ENCODE measurements around the gene OR51G1. TPM values are rescaled to one million over a fixed set of nuclear protein-coding genes. Genes with fewer than 3 reads are reported as not detected.

Gene OR51G1
- total RNA-seq, 4 donors from 2014 or later = not detected

GRCh38 chr11:4903484-4903883 lies 20.7 kb downstream of the OR51G1 start, which contains the start of gene OR51A7:
Gene OR51A7 (plus strand): TSS chr11:4903783. CDS start chr11:4907370, 3,587 bp downstream.
- H3K4me1 ChIP-seq = no peaks in the 10 kb centered on the region
- H3K9me3 ChIP-seq = no peaks in the 10 kb centered on the region
- in situ Hi-C loops (cut with MboI; ENCODE audit: low pct_ligation_motif_present in 1 of 4, low pct_unique_long_range_greater_than_20kb in 1 of 4, low sequenced_read_pairs in 3 of 4) (loop anchor here in 1 of 4 donors (25.0 kb wide), 1 partner anchor 109 kb away; no protein-coding TSS in a partner anchor), intact Hi-C loops (cut with DNase I; ENCODE audit: low total_unique reads) (no loop called here)
- H3K27me3 ChIP-seq = no peaks in the 10 kb centered on the region
- no peak within 1 kb of the TSS for H3K27ac ChIP-seq
- no peak within 1 kb of the TSS for H3K4me3 ChIP-seq
- TF ChIP-seq EP300 (IDR thresholded peaks at IDR 0.05; ENCODE audit: low read depth) (no peak), POLR2A (IDR thresholded peaks at IDR 0.05) (no peak), POLR2AphosphoS5 (IDR thresholded peaks at IDR 0.05) (no peak), CTCF (IDR thresholded peaks at IDR 0.05) (no peak)
- no peaks in the 10 kb centered on the region for H3K36me3 ChIP-seq
- DNase-seq = no peak

GRCh38 chr11:4891996-4892640 lies 32.0 kb downstream of the OR51G1 start:
- TF ChIP-seq EP300 (IDR thresholded peaks at IDR 0.05; ENCODE audit: low read depth) (no peak), CTCF (IDR thresholded peaks at IDR 0.05) (peak in 2 of 5 experiments; percentile 10)
- Histone ChIP-seq H3K4me1 (no peaks in the 10 kb centered on the region), H3K9me3 (no peaks in the 10 kb centered on the region), H3K36me3 (no peaks in the 10 kb centered on the region), H3K27ac (no peak overlapping the region), H3K27me3 (no peaks in the 10 kb centered on the region), H3K4me3 (no peak overlapping the region)
- 82 to 100% methylated on average over 1 of the region's 1 CpG for WGBS, 2 donors (ENCODE audit: low coverage in 1 of 2)
- in situ Hi-C loops (cut with MboI; ENCODE audit: low pct_ligation_motif_present in 1 of 4, low pct_unique_long_range_greater_than_20kb in 1 of 4, low sequenced_read_pairs in 3 of 4) (no loop called here), intact Hi-C loops (cut with DNase I; ENCODE audit: low total_unique reads) (no loop called here)
- no peak for DNase-seq

GRCh38 chr11:4890279-4890678 lies 33.9 kb downstream of the OR51G1 start:
- Histone ChIP-seq H3K9me3 (no peaks in the 10 kb centered on the region), H3K4me1 (no peaks in the 10 kb centered on the region), H3K27me3 (no peaks in the 10 kb centered on the region), H3K36me3 (no peaks in the 10 kb centered on the region), H3K4me3 (no peak overlapping the region), H3K27ac (no peak overlapping the region)
- WGBS, 2 donors (ENCODE audit: low coverage in 1 of 2) = 85 to 94% methylated on average over 2 of the region's 2 CpGs
- DNase-seq = no peak
- in situ Hi-C loops (cut with MboI; ENCODE audit: low pct_ligation_motif_present in 1 of 4, low pct_unique_long_range_greater_than_20kb in 1 of 4, low sequenced_read_pairs in 3 of 4) (no loop called here), intact Hi-C loops (cut with DNase I; ENCODE audit: low total_unique reads) (no loop called here)
- TF ChIP-seq CTCF (IDR thresholded peaks at IDR 0.05) (no peak), POLR2AphosphoS5 (IDR thresholded peaks at IDR 0.05) (no peak), EP300 (IDR thresholded peaks at IDR 0.05; ENCODE audit: low read depth) (no peak), POLR2A (IDR thresholded peaks at IDR 0.05) (no peak)

- DNase-seq = no peak
- in situ Hi-C loops (cut with MboI; ENCODE audit: low pct_ligation_motif_present in 1 of 4, low pct_unique_long_range_greater_than_20kb in 1 of 4, low sequenced_read_pairs in 3 of 4) (no loop called here), intact Hi-C loops (cut with DNase I; ENCODE audit: low total_unique reads) (no loop called here)
- H3K27ac ChIP-seq = no peak overlapping the region
- H3K9me3 ChIP-seq = no peaks in the 10 kb centered on the region
- H3K4me3 ChIP-seq = no peak overlapping the region
- H3K36me3 ChIP-seq = no peaks in the 10 kb centered on the region
- WGBS, 2 donors (ENCODE audit: low coverage in 1 of 2) = 0% methylated on average over 1 of the region's 1 CpG
- TF ChIP-seq POLR2AphosphoS5 (IDR thresholded peaks at IDR 0.05) (no peak), EP300 (IDR thresholded peaks at IDR 0.05; ENCODE audit: low read depth) (no peak), CTCF (IDR thresholded peaks at IDR 0.05) (no peak), POLR2A (IDR thresholded peaks at IDR 0.05) (no peak)
- H3K4me1 ChIP-seq = no peaks in the 10 kb centered on the region
- no peaks in the 10 kb centered on the region for H3K27me3 ChIP-seq
Measured at GRCh38 chr11:4887591-4887990, 36.5 kb downstream of the OR51G1 start.
